ENCODE results near the gene RASA3. TPM values are rescaled to one million over a fixed set of nuclear protein-coding genes. Genes with fewer than 3 reads are reported as not detected.

RASA3 gene
- total and polyA plus RNA-seq, 9 of the 15 experiments (the other 6 are each of a cell fraction or from before 2014, with no cell fraction given) = 0.72 to 25.3 (median 14.4) TPM

DNA sequence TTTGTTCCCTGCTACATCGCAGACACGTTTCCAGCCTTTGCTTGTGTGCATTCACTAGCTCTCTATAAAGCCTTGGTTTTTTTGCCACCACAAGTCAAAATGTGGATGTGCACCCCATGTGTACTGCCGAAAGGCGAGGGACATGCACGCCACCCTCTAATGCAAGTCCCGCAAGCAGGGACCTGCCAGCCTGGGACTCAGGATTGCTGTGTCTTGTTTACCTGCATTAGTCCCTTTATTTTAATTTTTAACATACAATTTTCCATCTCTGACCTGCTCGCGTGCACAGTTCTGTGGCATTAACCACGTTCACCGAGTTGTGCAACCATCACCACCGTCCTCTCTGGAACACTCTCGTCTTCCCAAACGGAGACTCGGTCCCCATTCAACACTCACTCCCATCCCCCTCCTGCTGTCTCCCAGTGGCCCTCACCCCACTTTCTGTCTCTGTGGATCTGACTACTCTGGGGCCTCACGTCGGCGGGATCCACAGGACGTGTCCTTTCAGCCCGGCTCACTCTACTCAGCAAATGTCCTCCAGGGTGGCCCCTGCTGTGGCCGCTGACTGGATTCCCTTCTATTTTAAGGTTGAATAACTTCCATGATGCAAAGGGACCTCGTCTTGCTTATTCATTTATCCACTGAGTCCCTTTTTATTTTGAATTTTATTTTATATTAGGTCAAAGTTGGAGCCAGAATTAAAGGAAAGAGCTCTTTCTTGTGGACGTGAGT lies 58.4 kb downstream of the RASA3 start:
- H3K79me2 ChIP-seq (ENCODE audit: control insufficient read depth, insufficient read depth, low read length) = peaks cover 13% of the 10 kb centered on the region; the same call in 2 of the 3 replicates
- no TSS peak for BruUV-seq (replicated peaks)

More for the DNA sequence above, 58.4 kb downstream of the RASA3 start:
- Histone ChIP-seq H3K27ac (ENCODE audit: extremely low read depth, low read depth, low read length) (no peak overlapping the region), H3K4me2 (ENCODE audit: insufficient read depth, low read length) (no peak overlapping the region), H2AFZ (ENCODE audit: low read depth, low read length) (no peak overlapping the region), H4K20me1 (replicated peaks; ENCODE audit: control insufficient read depth, insufficient read depth, low read length) (no peaks in the 10 kb centered on the region), H3K9me1 (ENCODE audit: control insufficient read depth, insufficient read depth, low read length) (no peaks in the 10 kb centered on the region), H3K27me3 (ENCODE audit: control insufficient read depth in 2 of 2, insufficient read depth in 2 of 2, low read length in 2 of 2) (no peaks in the 10 kb centered on the region), H3K4me1 (replicated peaks in 1 of 2; ENCODE audit: control insufficient read depth in 2 of 2, insufficient read depth in 2 of 2, low read length in 2 of 2) (peaks cover 0 to 6% of the 10 kb centered on the region in 2 experiments; a peak in 1 of 5 replicates), H3K9ac (ENCODE audit: insufficient read depth in 1 of 2, low read depth in 2 of 2, low read length in 2 of 2) (no peak overlapping the region), H3K4me3 (no peak overlapping the region), H3K36me3 (ENCODE audit: control insufficient read depth, insufficient read depth, low read length) (peaks cover 10% of the 10 kb centered on the region; the same call in 1 of the 3 replicates), H3K9me3 (replicated peaks; ENCODE audit: control insufficient read depth, insufficient read depth, low read depth, low read length) (peaks cover 1% of the 10 kb centered on the region; the same call in 1 of the 2 replicates)
- ATAC-seq (no peak), FAIRE-seq (no peak), DNase-seq (ENCODE audit: extremely low read depth in 1 of 4, low spot score in 3 of 4) (no peak)
- ChIA-PET CTCF (ENCODE audit: low intra/inter-chr PET ratio) (no interaction called here), POLR2A (no interaction called here)
- intact Hi-C loops (cut with micrococcal nuclease) (no loop called here), in situ Hi-C loops (cut with MboI) (no loop called here)
- no peak for TF ChIP-seq ARID3A (IDR thresholded peaks at IDR 0.05; ENCODE audit: borderline replicate concordance, low read depth, low read length)
- TF ChIP-seq BCLAF1 (IDR thresholded peaks at IDR 0.05; ENCODE audit: borderline replicate concordance in 1 of 2, control insufficient read depth in 1 of 2, low read depth in 2 of 2, low read length in 1 of 2) = no peak
- no peak for TF ChIP-seq ZSCAN32 (CRISPR knock-in tag; IDR thresholded peaks at IDR 0.05)
- TF ChIP-seq NUFIP1 (IDR thresholded peaks at IDR 0.05; ENCODE audit: partially characterized antibody) = no peak
- TF ChIP-seq ETV6 (IDR thresholded peaks at IDR 0.05; ENCODE audit: borderline replicate concordance in 1 of 2, low read depth in 2 of 2, low read length in 1 of 2) = no peak
- no peak for TF ChIP-seq ETV6 (CRISPR knock-in tag; IDR thresholded peaks at IDR 0.05; ENCODE audit: borderline replicate concordance)
- TF ChIP-seq GATAD2B (IDR thresholded peaks at IDR 0.05; ENCODE audit: borderline replicate concordance) = no peak
- 98% methylated on average over 18 of the region's 22 CpGs for WGBS (ENCODE audit: insufficient coverage, low coverage, missing lambda C conversion rate)

Data from K562 (cell line).